Central memory CD4-positive, alpha-beta T cell (primary cell): ENCODE measurements around the gene PER3.
"Not testable (repeated sequence)": the region's sequence is repeated elsewhere in the genome, so short reads cannot be mapped to it uniquely, and the experiment has no call there.

Experiments used
- DNase-seq: peaks from one replicate; pipeline ENCODE4 v3.0.0; 2022

PER3 gene

DNA sequence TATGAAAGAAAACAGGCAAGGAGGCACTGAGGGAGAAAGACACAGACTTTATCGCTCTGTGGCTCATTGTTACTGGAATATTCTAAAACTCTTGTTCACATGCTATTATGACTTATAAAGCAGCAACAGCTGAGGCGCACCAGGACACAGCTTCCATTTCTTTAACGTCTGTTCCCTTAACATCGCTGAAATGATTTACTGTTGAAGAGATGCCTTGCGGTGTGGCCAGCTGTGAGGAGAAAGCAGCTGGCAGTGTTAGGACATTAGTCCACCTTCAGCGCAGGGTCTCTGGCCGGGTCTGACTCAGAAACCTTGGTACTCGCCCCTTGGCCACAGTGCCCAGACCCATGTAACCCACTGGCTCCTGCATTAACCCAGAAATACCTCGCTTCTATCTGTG lies 3.1 kb upstream of the PER3 start:
- no peak for DNase-seq

DNA sequence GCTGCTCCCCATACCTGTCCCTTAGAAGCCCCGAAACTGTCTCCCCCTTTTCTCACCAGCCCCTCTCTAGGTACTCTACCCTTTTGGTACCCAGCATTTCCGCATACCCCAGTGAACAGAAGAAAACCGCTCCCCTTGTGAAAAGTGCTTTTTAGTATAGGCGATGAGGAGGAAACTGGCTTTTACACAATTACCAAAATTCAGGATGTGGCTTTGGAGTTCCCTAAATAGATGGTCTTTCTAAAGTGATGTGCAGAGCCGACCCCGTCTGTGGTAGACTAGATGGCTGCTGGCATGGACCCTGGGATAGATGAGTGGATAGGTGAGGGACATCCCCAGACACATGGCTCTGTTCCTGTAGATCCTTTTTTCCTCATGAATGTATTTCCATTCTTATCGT lies 2.6 kb upstream of the PER3 start:
- DNase-seq = no peak

GRCh38 chr1:7781923-7782495 lies 2.1 kb upstream of the PER3 start:
- peak; percentile 18 for DNase-seq

- no peak for DNase-seq
Observed at GRCh38 chr1:7783178-7783711, 846 bp upstream of the PER3 start.

- no peak for DNase-seq
Observed at GRCh38 chr1:7784492-7785071, 491 bp downstream of the PER3 start.

GRCh38 chr1:7785108-7785507 lies 1.0 kb downstream of the PER3 start:
- no peak for DNase-seq

GRCh38 chr1:7786795-7787194 lies 2.7 kb downstream of the PER3 start:
- DNase-seq = no peak

GRCh38 chr1:7789828-7790227 lies 5.7 kb downstream of the PER3 start:
- DNase-seq = no peak

- DNase-seq = not testable (repeated sequence)
Observed at GRCh38 chr1:7791027-7791426, 6.9 kb downstream of the PER3 start.

- no peak for DNase-seq
Observed at GRCh38 chr1:7795406-7795805, 11.3 kb downstream of the PER3 start.

- no peak for DNase-seq
Observed at GRCh38 chr1:7805460-7805859, 21.4 kb downstream of the PER3 start.

DNA sequence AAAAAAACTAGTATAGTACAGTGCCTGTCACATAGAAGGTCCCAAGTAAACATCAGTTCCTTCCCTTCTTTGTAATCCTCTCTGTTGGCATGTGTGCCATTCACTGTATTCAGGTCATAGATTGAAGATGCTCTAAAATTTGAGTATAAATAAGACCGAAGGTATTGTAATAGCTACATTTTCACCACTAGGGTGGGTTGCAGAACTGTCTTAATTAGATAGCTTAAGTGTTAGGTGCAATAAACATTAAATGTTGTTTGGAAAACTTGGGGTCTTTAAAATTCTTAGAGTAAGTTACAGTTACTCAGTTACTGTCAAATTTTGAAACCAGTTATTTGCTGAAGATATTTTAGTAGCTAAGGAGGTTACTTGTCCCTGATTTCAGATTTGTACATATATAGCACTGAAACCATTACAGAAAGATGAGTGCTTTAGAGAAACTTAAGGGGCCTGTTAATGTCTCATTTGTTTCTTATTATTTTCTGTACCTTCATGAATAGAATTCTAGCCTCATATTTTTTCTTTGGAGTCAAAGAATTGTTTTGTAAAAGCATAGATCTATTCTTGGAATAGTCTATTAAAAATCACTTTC lies 24.3 kb downstream of the PER3 start:
- DNase-seq = no peak

- no peak for DNase-seq
Observed at GRCh38 chr1:7809742-7810141, 25.7 kb downstream of the PER3 start.

DNA sequence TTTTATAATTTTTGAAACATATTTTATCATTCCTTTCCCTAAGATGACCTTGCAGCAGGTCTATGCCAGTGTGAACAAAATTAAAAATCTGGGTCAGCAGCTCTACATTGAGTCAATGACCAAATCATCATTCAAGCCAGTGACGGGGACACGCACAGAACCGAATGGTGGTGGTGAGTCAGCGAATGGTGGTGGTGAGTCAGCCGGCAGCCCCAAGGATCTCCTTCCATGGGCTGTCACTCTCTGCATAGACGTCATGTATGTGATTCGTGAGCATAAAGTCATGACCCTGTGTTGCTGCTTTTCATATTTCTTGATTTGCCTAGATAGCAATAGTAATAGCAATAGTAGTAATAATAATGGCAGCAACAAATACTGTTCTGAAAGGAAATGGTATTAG lies 26.3 kb downstream of the PER3 start:
- DNase-seq = no peak

DNA sequence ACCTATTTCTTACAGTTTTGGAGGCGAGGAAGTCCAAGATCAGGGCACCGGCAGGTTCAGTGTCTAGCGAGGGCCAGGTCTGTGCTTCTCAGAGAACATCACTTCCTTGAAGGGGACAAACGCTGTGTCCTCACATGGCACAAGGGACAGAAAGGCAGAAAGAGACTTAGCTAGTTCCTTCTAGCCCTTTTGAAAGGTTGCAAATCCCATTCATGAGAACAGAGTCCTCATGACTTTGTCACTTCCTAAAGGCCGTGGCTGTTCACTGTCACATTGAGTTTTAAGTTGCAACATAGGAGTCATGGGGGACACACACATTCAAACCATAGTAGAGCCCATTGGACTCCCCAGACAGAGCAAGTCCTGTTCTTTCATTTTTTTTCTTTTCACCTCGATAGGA lies 27.4 kb downstream of the PER3 start:
- no peak for DNase-seq

- DNase-seq = no peak
Observed at GRCh38 chr1:7813677-7814373, 29.7 kb downstream of the PER3 start.

- no peak for DNase-seq
Observed at GRCh38 chr1:7821282-7821681, 37.2 kb downstream of the PER3 start.

- no peak for DNase-seq
Observed at GRCh38 chr1:7824701-7825100, 40.6 kb downstream of the PER3 start.

DNA sequence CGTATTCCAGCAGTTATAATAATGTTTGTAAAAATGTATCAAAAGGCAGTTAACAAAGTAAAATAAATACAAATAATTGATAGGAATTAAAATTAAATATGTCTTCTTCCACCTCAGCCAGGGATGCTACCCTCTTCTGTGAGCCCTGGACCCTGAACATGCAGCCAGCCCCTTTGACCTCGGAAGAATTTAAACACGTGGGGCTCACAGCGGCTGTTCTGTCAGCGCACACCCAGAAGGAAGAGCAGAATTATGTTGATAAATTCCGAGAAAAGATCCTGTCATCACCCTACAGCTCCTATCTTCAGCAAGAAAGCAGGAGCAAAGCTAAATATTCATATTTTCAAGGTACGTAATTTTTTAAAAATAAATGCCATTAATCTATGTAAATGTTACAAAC lies 42.3 kb downstream of the PER3 start:
- no peak for DNase-seq

DNA sequence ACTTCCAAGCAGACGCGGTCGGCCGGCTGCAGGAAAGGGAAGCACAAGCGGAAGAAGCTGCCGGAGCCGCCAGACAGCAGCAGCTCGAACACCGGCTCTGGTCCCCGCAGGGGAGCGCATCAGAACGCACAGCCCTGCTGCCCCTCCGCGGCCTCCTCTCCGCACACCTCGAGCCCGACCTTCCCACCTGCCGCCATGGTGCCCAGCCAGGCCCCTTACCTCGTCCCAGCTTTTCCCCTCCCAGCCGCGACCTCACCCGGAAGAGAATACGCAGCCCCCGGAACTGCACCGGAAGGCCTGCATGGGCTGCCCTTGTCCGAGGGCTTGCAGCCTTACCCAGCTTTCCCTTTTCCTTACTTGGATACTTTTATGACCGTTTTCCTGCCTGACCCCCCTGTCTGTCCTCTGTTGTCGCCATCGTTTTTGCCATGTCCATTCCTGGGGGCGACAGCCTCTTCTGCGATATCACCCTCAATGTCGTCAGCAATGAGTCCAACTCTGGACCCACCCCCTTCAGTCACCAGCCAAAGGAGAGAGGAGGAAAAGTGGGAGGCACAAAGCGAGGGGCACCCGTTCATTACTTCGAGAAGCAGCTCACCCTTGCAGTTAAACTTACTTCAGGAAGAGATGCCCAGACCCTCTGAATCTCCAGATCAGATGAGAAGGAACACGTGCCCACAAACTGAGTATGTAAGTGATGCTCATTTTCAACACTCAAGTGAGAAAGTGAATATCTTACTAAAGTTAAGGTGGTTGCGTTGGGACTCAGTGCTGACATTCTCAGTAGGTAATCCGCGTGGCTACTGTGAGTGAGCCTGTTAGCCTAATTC lies 43.2 kb downstream of the PER3 start:
- peak; percentile 14 for DNase-seq

GRCh38 chr1:7831458-7831857 lies 47.4 kb downstream of the PER3 start:
- no peak for DNase-seq

GRCh38 chr1:7833035-7833434 lies 48.9 kb downstream of the PER3 start:
- DNase-seq = no peak

DNA sequence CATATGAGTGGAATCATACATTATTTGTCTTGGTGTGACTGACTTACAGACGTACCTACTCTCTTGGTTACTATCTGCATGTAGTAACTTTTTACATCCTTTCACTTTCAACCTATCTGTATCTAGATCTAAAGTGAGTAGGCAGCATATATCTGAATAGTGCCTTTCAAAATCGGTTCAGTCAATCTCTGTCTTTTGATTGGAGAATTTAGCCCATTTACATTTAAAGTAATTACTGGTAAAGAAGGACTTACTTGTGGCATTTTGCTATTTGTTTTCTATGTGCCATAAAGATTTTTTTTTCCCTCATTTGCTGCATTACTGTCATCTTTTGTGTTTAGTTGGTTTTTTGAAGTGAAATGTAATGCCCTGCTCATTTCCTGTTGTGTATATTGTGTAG lies 54.6 kb downstream of the PER3 start:
- no peak for DNase-seq
